Keratinocyte (primary cell): Measurements from ENCODE around the gene SERPIND1.

Source experiments
- CTCF ChIP-seq, 3 experiments: IDR thresholded peaks in 1 of 3; conservative IDR thresholded peaks in 1 of 3; optimal IDR thresholded peaks in 1 of 3; 2 replicates in 2 of 3; 3 replicates in 1 of 3; pipeline versions ENCODE3 to v1.5.1; 2011; ENCODE audit warnings: low read length in 3 of 3, mild to moderate bottlenecking in 3 of 3, moderate library complexity in 2 of 3, control low read depth in 1 of 3, inconsistent platforms in 1 of 3; ENCODE audit not compliant: insufficient read depth in 2 of 3; ENCODE audit errors: extremely low read depth in 1 of 3
- EZH2 ChIP-seq: IDR thresholded peaks from one replicate; pipeline ENCODE4 v1.6.1; 2012; ENCODE audit warnings: inconsistent platforms, mild to moderate bottlenecking, low read length, moderate library complexity

- TF ChIP-seq EZH2 (no peak), CTCF (optimal IDR thresholded peaks at IDR 0.05 in 1 of 3, IDR thresholded peaks at IDR 0.05 in 1 of 3, conservative IDR thresholded peaks at IDR 0.05 in 1 of 3; ENCODE audit: extremely low read depth in 1 of 3, insufficient read depth in 2 of 3, low read length in 3 of 3) (no peak)
Observed at GRCh38 chr22:20804650-20805049, 30.7 kb downstream of the SERPIND1 start.
